Astrocyte (in vitro differentiated cells and primary cell): ENCODE results near the gene PCED1B.

Experiments used
- CTCF ChIP-seq: IDR thresholded peaks from 2 replicates; pipeline ENCODE4 v1.5.1; 2011; ENCODE audit warnings: low read depth, mild to moderate bottlenecking, inconsistent platforms, low read length, moderate library complexity; ENCODE audit not compliant: insufficient read depth
- EZH2 ChIP-seq: IDR thresholded peaks from 2 replicates; pipeline ENCODE4 v1.6.1; 2012; ENCODE audit warnings: mild to moderate bottlenecking, low read length, inconsistent platforms; ENCODE audit not compliant: insufficient read depth

GRCh38 chr12:47190905-47191304 is 111.5 kb downstream of the PCED1B start:
- no peak for TF ChIP-seq CTCF
- TF ChIP-seq EZH2, result no peak
